H1 (cell line): ENCODE data around the gene IQCK. TPM values are rescaled to one million over a fixed set of nuclear protein-coding genes. Genes with fewer than 3 reads are reported as not detected.

Source experiments
- CTCF ChIA-PET: fragments of 300-600 bp; sonication (Branson Sonifier 250); formaldehyde crosslinking; loops from one replicate; lab custom pipeline; 2021; ENCODE audit not compliant: partially characterized antibody; lab: Charles Lee
- POLR2A ChIA-PET: fragments of 300-600 bp; sonication (Branson Sonifier 250); formaldehyde crosslinking; loops from one replicate; lab custom pipeline; 2021; ENCODE audit warnings: inconsistent platforms; ENCODE audit not compliant: partially characterized antibody; lab: Charles Lee
- DNase-seq, 2 experiments: peaks; one replicate each; pipeline versions ENCODE4 v3.0.0 to v3.0.0-alpha.2; 2010 to 2022; ENCODE audit warnings: low spot score in 2 of 2, low read depth in 1 of 2, mixed read lengths in 1 of 2
- FAIRE-seq: peaks from 2 replicates; lab custom pipeline; 2011; peaks lifted over from hg19 to GRCh38; lab: Jason Lieb, UNC
- H2AFZ ChIP-seq: 2 replicates; pipeline ENCODE4 v1.8.1; 2012; ENCODE audit warnings: low read length, inconsistent platforms
- H2AK5ac ChIP-seq: 2 replicates; pipeline ENCODE4 v1.6.1; 2013; ENCODE audit warnings: low read depth, low read length
- H2BK120ac ChIP-seq: replicated peaks from 2 replicates; pipeline ENCODE3; 2013; ENCODE audit warnings: low read depth, low read length, inconsistent platforms
- H2BK12ac ChIP-seq: 2 replicates; pipeline ENCODE4 v1.6.1; 2013; ENCODE audit warnings: low read depth, low read length
- H2BK15ac ChIP-seq: 2 replicates; pipeline ENCODE4 v1.6.1; 2013; ENCODE audit warnings: low read length
- H2BK20ac ChIP-seq: 2 replicates; pipeline ENCODE4 v1.6.1; 2013; ENCODE audit warnings: low read length
- H2BK5ac ChIP-seq: 2 replicates; pipeline ENCODE4 v1.6.1; 2013; ENCODE audit warnings: low read depth, low read length
- H3K14ac ChIP-seq: 2 replicates; pipeline ENCODE4 v1.6.1; 2013; ENCODE audit warnings: inconsistent platforms; ENCODE audit not compliant: insufficient read length
- H3K18ac ChIP-seq: 2 replicates; pipeline ENCODE4 v1.6.1; 2013; ENCODE audit warnings: low read length; ENCODE audit errors: extremely low read depth
- H3K23ac ChIP-seq: 2 replicates; pipeline ENCODE4 v1.6.1; 2013; ENCODE audit warnings: inconsistent platforms; ENCODE audit not compliant: insufficient read length
- H3K23me2 ChIP-seq: 2 replicates; pipeline ENCODE4 v1.6.1; 2013; ENCODE audit warnings: low read depth, low read length
- H3K27ac ChIP-seq: 2 replicates; pipeline ENCODE4 v1.6.1; 2011; ENCODE audit warnings: low read depth, low read length, inconsistent platforms
- H3K27me3 ChIP-seq, 4 experiments: replicated peaks in 1 of 4; 1 replicate in 1 of 4; 2 replicates in 3 of 4; pipeline versions ENCODE4 v1.6.1 to v1.8.1; 2011 to 2013; ENCODE audit warnings: low read length in 3 of 4, mild to moderate bottlenecking in 3 of 4, inconsistent platforms in 2 of 4, mixed read lengths in 2 of 4, moderate library complexity in 1 of 4; ENCODE audit not compliant: control insufficient read depth in 3 of 4, insufficient read depth in 3 of 4; ENCODE audit errors: extremely low read depth in 1 of 4
- H3K36me3 ChIP-seq, 4 experiments: 2 replicates each; pipeline versions ENCODE4 v1.6.1 to v1.8.1; 2011 to 2013; ENCODE audit warnings: mild to moderate bottlenecking in 4 of 4, low read length in 3 of 4, moderate library complexity in 2 of 4, control low read depth in 1 of 4, inconsistent platforms in 1 of 4; ENCODE audit not compliant: insufficient read depth in 4 of 4, control insufficient read depth in 2 of 4
- H3K4ac ChIP-seq: replicated peaks from 2 replicates; pipeline ENCODE3; 2013; ENCODE audit warnings: low read length, low read depth, mixed read lengths, inconsistent platforms; ENCODE audit not compliant: insufficient read length
- H3K4me1 ChIP-seq, 4 experiments: replicated peaks in 1 of 4; 1 replicate in 1 of 4; 2 replicates in 3 of 4; pipeline versions ENCODE4 v1.6.1 to v1.8.1; 2011 to 2013; ENCODE audit warnings: low read length in 3 of 4, inconsistent platforms in 2 of 4, mixed read lengths in 1 of 4; ENCODE audit not compliant: insufficient read depth in 4 of 4, control insufficient read depth in 3 of 4
- H3K4me2 ChIP-seq, 2 experiments: 2 replicates each; pipeline versions ENCODE4 v1.6.1 to v1.8.1; 2011 to 2013; ENCODE audit warnings: low read depth in 2 of 2, low read length in 2 of 2, control low read depth in 1 of 2, inconsistent platforms in 1 of 2, mild to moderate bottlenecking in 1 of 2; ENCODE audit not compliant: insufficient read depth in 1 of 2
- H3K4me3 ChIP-seq, 4 experiments: fragments of 200-600, 300-600 bp in 1 of 4; sonication (generic), shearing (Covaris generic), sonication (Bioruptor Twin) in 1 of 4; 2 replicates each; pipeline versions ENCODE4 v1.5.1 to v1.8.1; 2011 to 2016; ENCODE audit warnings: low read length in 4 of 4, low read depth in 3 of 4, control low read depth in 2 of 4, inconsistent platforms in 2 of 4, mild to moderate bottlenecking in 2 of 4, mixed read lengths in 1 of 4, moderate library complexity in 1 of 4; ENCODE audit not compliant: insufficient read depth in 2 of 4; ENCODE audit errors: extremely low read depth in 1 of 4
- H3K56ac ChIP-seq: replicated peaks from 2 replicates; pipeline ENCODE3; 2013; ENCODE audit warnings: low read depth, mild to moderate bottlenecking, mixed read lengths, low read length, inconsistent platforms; ENCODE audit not compliant: insufficient read length
- H3K79me1 ChIP-seq: 2 replicates; pipeline ENCODE4 v1.6.1; 2013; ENCODE audit warnings: low read depth, low read length, control low read depth
- H3K79me2 ChIP-seq, 2 experiments: 2 replicates each; pipeline versions ENCODE4 v1.6.1 to v1.8.1; 2012 to 2013; ENCODE audit warnings: low read length in 2 of 2, mild to moderate bottlenecking in 2 of 2, inconsistent platforms in 1 of 2; ENCODE audit not compliant: insufficient read depth in 2 of 2, control insufficient read depth in 1 of 2
- H3K9ac ChIP-seq, 4 experiments: replicated peaks in 1 of 4; 1 replicate in 1 of 4; 2 replicates in 3 of 4; pipeline versions ENCODE4 v1.6.1 to v1.8.1; 2011 to 2013; ENCODE audit warnings: low read depth in 3 of 4, low read length in 3 of 4, control low read depth in 2 of 4, mild to moderate bottlenecking in 2 of 4, moderate library complexity in 2 of 4, inconsistent platforms in 1 of 4; ENCODE audit errors: extremely low read depth in 1 of 4
- H3K9me3 ChIP-seq, 2 experiments: 2 replicates each; pipeline versions ENCODE4 v1.6.1 to v1.8.1; 2012 to 2013; ENCODE audit warnings: mild to moderate bottlenecking in 2 of 2, moderate library complexity in 2 of 2, control low read depth in 1 of 2, inconsistent platforms in 1 of 2, low read depth in 1 of 2, low read length in 1 of 2, mixed read lengths in 1 of 2; ENCODE audit not compliant: insufficient read depth in 2 of 2
- H4K20me1 ChIP-seq, 2 experiments: replicated peaks in 1 of 2; 2 replicates each; pipeline versions ENCODE3 to v1.8.1; 2011 to 2013; ENCODE audit warnings: inconsistent platforms in 2 of 2, low read length in 2 of 2, mild to moderate bottlenecking in 1 of 2; ENCODE audit not compliant: insufficient read depth in 2 of 2, control insufficient read depth in 1 of 2
- H4K5ac ChIP-seq: 2 replicates; pipeline ENCODE4 v1.6.1; 2013; ENCODE audit warnings: low read length, low read depth, mixed read lengths, inconsistent platforms; ENCODE audit not compliant: insufficient read length
- H4K8ac ChIP-seq: 2 replicates; pipeline ENCODE4 v1.8.0; 2013; ENCODE audit warnings: mild to moderate bottlenecking, moderate library complexity, low read length, inconsistent platforms; ENCODE audit not compliant: insufficient read depth; ENCODE audit errors: extremely low read depth
- H4K91ac ChIP-seq: replicated peaks from 2 replicates; pipeline ENCODE3; 2013; ENCODE audit warnings: low read length, mixed read lengths, inconsistent platforms; ENCODE audit not compliant: insufficient read length
- CBX5 ChIP-seq: fragments of 300-800, 300-1000 bp; sonication (generic); IDR thresholded peaks from 2 replicates; pipeline ENCODE4 v1.7.1; 2016; ENCODE audit warnings: antibody characterized with exemption, low read length, low read depth
- HDAC2 ChIP-seq, 2 experiments: fragments of 300-600 bp in 1 of 2; sonication (generic) in 1 of 2; IDR thresholded peaks; 2 replicates each; pipeline ENCODE4 v1.6.1; 2011 to 2012; ENCODE audit warnings: low read depth in 2 of 2, low read length in 2 of 2, mild to moderate bottlenecking in 2 of 2, moderate library complexity in 2 of 2, borderline replicate concordance in 1 of 2, inconsistent platforms in 1 of 2
- KDM5A ChIP-seq: fragments of 200-600 bp; IDR thresholded peaks from 2 replicates; pipeline ENCODE4 v1.7.1; 2012; ENCODE audit warnings: mild to moderate bottlenecking, low read length, inconsistent platforms, mixed read lengths
- POLR2AphosphoS5 ChIP-seq: IDR thresholded peaks from 2 replicates; pipeline ENCODE4 v1.6.1; 2011; ENCODE audit warnings: low read depth, low read length
- WGBS, 2 experiments: shearing (Covaris generic) in 1 of 2; methylation state at CpG; one replicate each; pipeline versions ENCODE4 v1.1.6 to v1.1.7; 2013 to 2015; ENCODE audit warnings: low lambda C conversion rate in 2 of 2, mixed read lengths in 2 of 2, inconsistent platforms in 1 of 2, low coverage in 1 of 2, missing lambda C conversion rate in 1 of 2; ENCODE audit not compliant: insufficient replicate concordance in 2 of 2, insufficient coverage in 1 of 2, insufficient read length in 1 of 2; ENCODE audit errors: extremely low coverage in 1 of 2, missing lambda C conversion rate in 1 of 2; 5-methylcytosine and 5-hydroxymethylcytosine counted together
- polyA plus RNA-seq, 7 experiments: library from polyadenylated mRNA; depleted of rRNA in 3 of 7; stranded (reverse) in 5 of 7; unstranded in 2 of 7; fragments of >200 nt in 5 of 7; fragments of 200-250 nt in 2 of 7; gene quantifications; 1 replicate in 5 of 7; 2 replicates in 1 of 7; 4 replicates in 1 of 7; pipeline versions ENCODE4 v1.2.1 to v1.2.3, GENCODE V29; 2011 to 2013; ENCODE audit warnings: missing spikeins in 2 of 7, mixed read lengths in 2 of 7
- total RNA-seq: library from RNA; stranded (reverse); fragmentation: NEBNext Ultra II Directional; extraction: Animal tissue kit (Norgen Biotek cat#: 25700); gene quantifications from 2 replicates; pipeline ENCODE4 v1.2.1, GENCODE V29; 2021
- TF ChIP-seq, protein P1 (sequence below): IDR thresholded peaks from 2 replicates; pipeline ENCODE4 v1.6.1; 2011; ENCODE audit warnings: low read length, improper control_type of control experiment

Gene IQCK
- total and polyA plus RNA-seq, 2 of the 8 experiments (the other 6 are each of a cell fraction or from before 2014, with no cell fraction given), result 6.2 to 9.3 TPM

GRCh38 chr16:19708296-19709205 is 9.5 kb upstream of the IQCK start:
- FAIRE-seq (no peak), DNase-seq (no peak)
- no peak overlapping the region for H3K56ac ChIP-seq
- H3K23ac ChIP-seq, result no peak overlapping the region
- H3K4me3 ChIP-seq, result no peak overlapping the region; a peak in 1 of 8 replicates
- H2BK20ac ChIP-seq, result no peak overlapping the region
- H4K91ac ChIP-seq, result no peak overlapping the region
- H2BK5ac ChIP-seq, result no peak overlapping the region; the same call in 1 of the 2 replicates
- peaks cover 12 to 50% (median 37%) of the 10 kb centered on the region in 4 experiments for H3K4me1 ChIP-seq
- 0 out of 2 replicates have a peak overlapping the region, but pooled peaks have one; percentile 22 for H3K27ac ChIP-seq
- no peak overlapping the region for H4K8ac ChIP-seq
- H3K18ac ChIP-seq, result no peak overlapping the region; the same call in 1 of the 2 replicates
- H3K9me3 ChIP-seq, result no peaks in the 10 kb centered on the region
- H3K27me3 ChIP-seq, result no peaks in the 10 kb centered on the region
- H2AK5ac ChIP-seq, result no peak overlapping the region
- ChIA-PET POLR2A (interaction anchor here (0.6 to 3.3 kb wide), 7 partner anchors 9 to 174 kb away, joined by 3 to 20 read pairs (median 4); partner anchors contain the start of genes IQCK and KNOP1), CTCF (interaction anchor here (0.7 to 1.1 kb wide), 2 partner anchors 27 to 178 kb away, joined by 3 read pairs; no protein-coding TSS in a partner anchor)
- WGBS, 2 experiments, result 87% methylated on average over 18 of the region's 18 CpGs; no CpG with 5 or more reads in 1 of the 2 experiments
- TF ChIP-seq CBX5, result no peak
- TF ChIP-seq HDAC2 (IDR thresholded peaks at IDR 0.05; ENCODE audit: borderline replicate concordance in 1 of 2, low read depth in 2 of 2, low read length in 2 of 2), result no peak
- peak; percentile 11 for TF ChIP-seq POLR2AphosphoS5
- TF ChIP-seq KDM5A, result no peak
- TF ChIP-seq, protein P1, sequence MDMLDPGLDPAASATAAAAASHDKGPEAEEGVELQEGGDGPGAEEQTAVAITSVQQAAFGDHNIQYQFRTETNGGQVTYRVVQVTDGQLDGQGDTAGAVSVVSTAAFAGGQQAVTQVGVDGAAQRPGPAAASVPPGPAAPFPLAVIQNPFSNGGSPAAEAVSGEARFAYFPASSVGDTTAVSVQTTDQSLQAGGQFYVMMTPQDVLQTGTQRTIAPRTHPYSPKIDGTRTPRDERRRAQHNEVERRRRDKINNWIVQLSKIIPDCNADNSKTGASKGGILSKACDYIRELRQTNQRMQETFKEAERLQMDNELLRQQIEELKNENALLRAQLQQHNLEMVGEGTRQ, result no peak
- no peaks in the 10 kb centered on the region for H3K23me2 ChIP-seq
- H2BK12ac ChIP-seq, result peak overlapping the region; percentile 50; the same call in 1 of the 2 replicates
- no peak overlapping the region; a peak in 1 of 7 replicates for H3K9ac ChIP-seq
- 0 out of 4 replicates have a peak overlapping the region, but pooled peaks of 1 of the 2 experiments have one; percentile 4 for H3K4me2 ChIP-seq
- no peak overlapping the region for H3K4ac ChIP-seq
- H2AFZ ChIP-seq, result no peak overlapping the region
- H3K14ac ChIP-seq, result no peak overlapping the region
- H3K79me1 ChIP-seq, result peaks cover 33% of the 10 kb centered on the region
- no peak overlapping the region for H4K5ac ChIP-seq
- H3K79me2 ChIP-seq, result peaks cover 7 to 94% of the 10 kb centered on the region in 2 experiments; a peak in 3 of 4 replicates
- no peak overlapping the region for H2BK120ac ChIP-seq
- H2BK15ac ChIP-seq, result 0 out of 2 replicates have a peak overlapping the region, but pooled peaks have one; percentile 3
- H4K20me1 ChIP-seq, result peaks cover 42 to 60% of the 10 kb centered on the region in 2 experiments
- H3K36me3 ChIP-seq, result peaks cover 34 to 88% (median 53%) of the 10 kb centered on the region in 4 experiments
